ENCODE data around the gene DARS2. TPM values are rescaled to one million over a fixed set of nuclear protein-coding genes. Genes with fewer than 3 reads are reported as not detected.

DARS2 gene
- total and polyA plus RNA-seq, 4 donors = 5.0 to 13.0 (median 10.1) TPM

- no peak for DNase-seq (ENCODE audit: low spot score)
- no peaks in the 10 kb centered on the region for H3K27me3 ChIP-seq (ENCODE audit: control insufficient read depth in 4 of 4, insufficient read depth in 4 of 4, low read length in 3 of 4)
- no peaks in the 10 kb centered on the region for H3K9me3 ChIP-seq (ENCODE audit: control insufficient read depth in 4 of 4, low read length in 3 of 4)
- no peak overlapping the region for H3K9ac ChIP-seq (ENCODE audit: low read depth in 1 of 2, low read length in 2 of 2)
- peaks cover 14 to 65% (median 46%) of the 10 kb centered on the region in 4 donors for H3K36me3 ChIP-seq (ENCODE audit: control insufficient read depth in 4 of 4, insufficient read depth in 3 of 4, low read depth in 1 of 4, low read length in 3 of 4)
- WGBS = over 99% methylated on average over 7 of the region's 7 CpGs
- no peak overlapping the region for H3K4me3 ChIP-seq (ENCODE audit: low read depth in 1 of 3, low read length in 3 of 3)
- no peak overlapping the region for H3K27ac ChIP-seq (ENCODE audit: low read depth in 1 of 2, low read length in 2 of 2)
- TF ChIP-seq FOXA1 (IDR thresholded peaks at IDR 0.05) (no peak), YY1 (IDR thresholded peaks at IDR 0.05) (no peak), FOXA2 (IDR thresholded peaks at IDR 0.05) (no peak), ZBTB33 (IDR thresholded peaks at IDR 0.05) (no peak), RAD21 (IDR thresholded peaks at IDR 0.05) (no peak), RXRA (IDR thresholded peaks at IDR 0.05) (no peak), NR2F2 (IDR thresholded peaks at IDR 0.05) (no peak), TAF1 (conservative IDR thresholded peaks at IDR 0.05) (no peak), SP1 (IDR thresholded peaks at IDR 0.05) (no peak), EGR1 (IDR thresholded peaks at IDR 0.05; ENCODE audit: low read depth in 2 of 2) (no peak), HNF4G (IDR thresholded peaks at IDR 0.05) (no peak), HNF4A (conservative IDR thresholded peaks at IDR 0.05) (no peak), GABPA (IDR thresholded peaks at IDR 0.05 in 1 of 2, conservative IDR thresholded peaks at IDR 0.05 in 1 of 2) (no peak), CTCF (IDR thresholded peaks at IDR 0.05; ENCODE audit: low read depth, low read length, missing input control) (no peak), JUND (IDR thresholded peaks at IDR 0.05) (no peak)
- TF ChIP-seq, protein P1, sequence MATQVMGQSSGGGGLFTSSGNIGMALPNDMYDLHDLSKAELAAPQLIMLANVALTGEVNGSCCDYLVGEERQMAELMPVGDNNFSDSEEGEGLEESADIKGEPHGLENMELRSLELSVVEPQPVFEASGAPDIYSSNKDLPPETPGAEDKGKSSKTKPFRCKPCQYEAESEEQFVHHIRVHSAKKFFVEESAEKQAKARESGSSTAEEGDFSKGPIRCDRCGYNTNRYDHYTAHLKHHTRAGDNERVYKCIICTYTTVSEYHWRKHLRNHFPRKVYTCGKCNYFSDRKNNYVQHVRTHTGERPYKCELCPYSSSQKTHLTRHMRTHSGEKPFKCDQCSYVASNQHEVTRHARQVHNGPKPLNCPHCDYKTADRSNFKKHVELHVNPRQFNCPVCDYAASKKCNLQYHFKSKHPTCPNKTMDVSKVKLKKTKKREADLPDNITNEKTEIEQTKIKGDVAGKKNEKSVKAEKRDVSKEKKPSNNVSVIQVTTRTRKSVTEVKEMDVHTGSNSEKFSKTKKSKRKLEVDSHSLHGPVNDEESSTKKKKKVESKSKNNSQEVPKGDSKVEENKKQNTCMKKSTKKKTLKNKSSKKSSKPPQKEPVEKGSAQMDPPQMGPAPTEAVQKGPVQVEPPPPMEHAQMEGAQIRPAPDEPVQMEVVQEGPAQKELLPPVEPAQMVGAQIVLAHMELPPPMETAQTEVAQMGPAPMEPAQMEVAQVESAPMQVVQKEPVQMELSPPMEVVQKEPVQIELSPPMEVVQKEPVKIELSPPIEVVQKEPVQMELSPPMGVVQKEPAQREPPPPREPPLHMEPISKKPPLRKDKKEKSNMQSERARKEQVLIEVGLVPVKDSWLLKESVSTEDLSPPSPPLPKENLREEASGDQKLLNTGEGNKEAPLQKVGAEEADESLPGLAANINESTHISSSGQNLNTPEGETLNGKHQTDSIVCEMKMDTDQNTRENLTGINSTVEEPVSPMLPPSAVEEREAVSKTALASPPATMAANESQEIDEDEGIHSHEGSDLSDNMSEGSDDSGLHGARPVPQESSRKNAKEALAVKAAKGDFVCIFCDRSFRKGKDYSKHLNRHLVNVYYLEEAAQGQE (IDR thresholded peaks at IDR 0.05) = no peak
- TF ChIP-seq, protein P2, sequence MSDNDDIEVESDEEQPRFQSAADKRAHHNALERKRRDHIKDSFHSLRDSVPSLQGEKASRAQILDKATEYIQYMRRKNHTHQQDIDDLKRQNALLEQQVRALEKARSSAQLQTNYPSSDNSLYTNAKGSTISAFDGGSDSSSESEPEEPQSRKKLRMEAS (IDR thresholded peaks at IDR 0.05) = no peak
- H3K4me1 ChIP-seq (ENCODE audit: control insufficient read depth in 4 of 4, insufficient read depth in 4 of 4, low read length in 3 of 4) = no peaks in the 10 kb centered on the region
Measured at GRCh38 chr1:173784997-173785396, 39.5 kb upstream of the DARS2 start.

GRCh38 chr1:173789841-173790240 lies 34.6 kb upstream of the DARS2 start:
- WGBS = 97% methylated on average over 2 of the region's 2 CpGs
- Histone ChIP-seq H3K9ac (ENCODE audit: low read depth in 1 of 2, low read length in 2 of 2) (no peak overlapping the region), H3K36me3 (ENCODE audit: control insufficient read depth in 4 of 4, insufficient read depth in 3 of 4, low read depth in 1 of 4, low read length in 3 of 4) (peaks cover 6 to 26% (median 12%) of the 10 kb centered on the region in 4 donors), H3K4me3 (ENCODE audit: low read depth in 1 of 3, low read length in 3 of 3) (no peak overlapping the region), H3K9me3 (ENCODE audit: control insufficient read depth in 4 of 4, low read length in 3 of 4) (no peaks in the 10 kb centered on the region), H3K4me1 (ENCODE audit: control insufficient read depth in 4 of 4, insufficient read depth in 4 of 4, low read length in 3 of 4) (no peaks in the 10 kb centered on the region), H3K27ac (ENCODE audit: low read depth in 1 of 2, low read length in 2 of 2) (no peak overlapping the region), H3K27me3 (ENCODE audit: control insufficient read depth in 4 of 4, insufficient read depth in 4 of 4, low read length in 3 of 4) (no peaks in the 10 kb centered on the region)
- no peak for DNase-seq (ENCODE audit: low spot score)
- TF ChIP-seq, protein P2 (IDR thresholded peaks at IDR 0.05) = no peak
- no peak for TF ChIP-seq ZBTB33 (IDR thresholded peaks at IDR 0.05)
- TF ChIP-seq, protein P1 (IDR thresholded peaks at IDR 0.05) = no peak
- TF ChIP-seq FOXA1 (IDR thresholded peaks at IDR 0.05) = no peak
- no peak for TF ChIP-seq RXRA (IDR thresholded peaks at IDR 0.05)
- no peak for TF ChIP-seq TAF1 (conservative IDR thresholded peaks at IDR 0.05)
- TF ChIP-seq JUND (IDR thresholded peaks at IDR 0.05) = no peak
- no peak for TF ChIP-seq HNF4G (IDR thresholded peaks at IDR 0.05)
- TF ChIP-seq NR2F2 (IDR thresholded peaks at IDR 0.05) = no peak
- no peak for TF ChIP-seq HNF4A (conservative IDR thresholded peaks at IDR 0.05)
